ENCODE measurements around the gene INA.

GRCh38 chr10:103231047-103231551 lies 45.8 kb upstream of the INA start:
- TF ChIP-seq CTCF (conservative IDR thresholded peaks at IDR 0.05): no peak
- TF ChIP-seq EZH2 (IDR thresholded peaks at IDR 0.05; ENCODE audit: low read depth): no peak

Measured in PC-9 (cell line).